ENCODE data around the gene LYPD6. TPM values are rescaled to one million over a fixed set of nuclear protein-coding genes. Genes with fewer than 3 reads are reported as not detected.

Gene LYPD6
- total and polyA plus RNA-seq, 2 donors (not counting 3 experiments of a cell fraction or from before 2014, with no cell fraction given): 3.0 to 4.0 TPM

DNA sequence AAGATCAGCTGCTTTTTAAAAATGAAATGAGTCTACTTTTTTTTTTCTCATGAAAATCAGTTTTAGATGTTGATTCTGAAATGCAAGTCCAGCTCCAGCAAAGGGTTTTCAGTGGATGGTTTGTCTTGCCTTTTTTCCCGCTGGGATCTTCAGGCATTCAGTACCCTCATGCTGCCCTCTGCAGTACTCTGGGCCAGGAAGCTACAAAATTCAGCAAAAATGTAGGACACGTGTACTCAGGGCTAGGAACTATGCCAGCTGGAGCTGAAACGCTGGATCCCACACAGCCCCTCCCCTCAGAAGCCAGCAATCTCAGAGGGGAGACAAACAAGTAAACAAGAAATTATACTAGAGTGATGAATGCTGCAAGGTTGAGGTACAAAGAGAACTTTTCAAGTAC is 159.9 kb downstream of the LYPD6 start:
- H3K9ac ChIP-seq (replicated peaks; ENCODE audit: extremely low read depth, insufficient read depth, low read length): no peak overlapping the region
- TF ChIP-seq MYC (IDR thresholded peaks at IDR 0.05; ENCODE audit: low read depth, low read length): no peak
- no peak for TF ChIP-seq GATA2 (IDR thresholded peaks at IDR 0.05; ENCODE audit: insufficient read depth, insufficient read length, low read depth, low read length)
- TF ChIP-seq, protein P1, sequence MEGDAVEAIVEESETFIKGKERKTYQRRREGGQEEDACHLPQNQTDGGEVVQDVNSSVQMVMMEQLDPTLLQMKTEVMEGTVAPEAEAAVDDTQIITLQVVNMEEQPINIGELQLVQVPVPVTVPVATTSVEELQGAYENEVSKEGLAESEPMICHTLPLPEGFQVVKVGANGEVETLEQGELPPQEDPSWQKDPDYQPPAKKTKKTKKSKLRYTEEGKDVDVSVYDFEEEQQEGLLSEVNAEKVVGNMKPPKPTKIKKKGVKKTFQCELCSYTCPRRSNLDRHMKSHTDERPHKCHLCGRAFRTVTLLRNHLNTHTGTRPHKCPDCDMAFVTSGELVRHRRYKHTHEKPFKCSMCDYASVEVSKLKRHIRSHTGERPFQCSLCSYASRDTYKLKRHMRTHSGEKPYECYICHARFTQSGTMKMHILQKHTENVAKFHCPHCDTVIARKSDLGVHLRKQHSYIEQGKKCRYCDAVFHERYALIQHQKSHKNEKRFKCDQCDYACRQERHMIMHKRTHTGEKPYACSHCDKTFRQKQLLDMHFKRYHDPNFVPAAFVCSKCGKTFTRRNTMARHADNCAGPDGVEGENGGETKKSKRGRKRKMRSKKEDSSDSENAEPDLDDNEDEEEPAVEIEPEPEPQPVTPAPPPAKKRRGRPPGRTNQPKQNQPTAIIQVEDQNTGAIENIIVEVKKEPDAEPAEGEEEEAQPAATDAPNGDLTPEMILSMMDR (IDR thresholded peaks at IDR 0.05; ENCODE audit: extremely low read depth in 1 of 2, insufficient read depth in 1 of 2, low read depth in 1 of 2, low read length in 2 of 2): peak in 1 of 2 donors; percentile 6
- TF ChIP-seq JUN (IDR thresholded peaks at IDR 0.05; ENCODE audit: borderline replicate concordance, insufficient read depth, insufficient read length, low read depth): no peak
- no peaks in the 10 kb centered on the region for H3K9me3 ChIP-seq (replicated peaks; ENCODE audit: control insufficient read depth, insufficient read depth, low read length)
- H3K4me2 ChIP-seq (ENCODE audit: insufficient read depth, low read length): no peak overlapping the region
- intact Hi-C loops (cut with micrococcal nuclease): no loop called here
- ChIA-PET POLR2A (no interaction called here), CTCF (interaction anchor here (0.7 to 2.8 kb wide), 4 partner anchors 124 to 474 kb away, joined by 3 to 18 read pairs (median 4); no protein-coding TSS in a partner anchor)
- BruUV-seq (replicated peaks): no TSS peak
- H3K36me3 ChIP-seq (ENCODE audit: control insufficient read depth in 2 of 2, extremely low read depth in 1 of 2, insufficient read depth in 2 of 2, low read length in 2 of 2): no peaks in the 10 kb centered on the region
- no peaks in the 10 kb centered on the region for H4K20me1 ChIP-seq (replicated peaks; ENCODE audit: control insufficient read depth, extremely low read depth, insufficient read depth, low read length)
- FAIRE-seq: no peak
- peaks cover 0 to 3% of the 10 kb centered on the region in 2 experiments for H3K27me3 ChIP-seq (ENCODE audit: control insufficient read depth in 2 of 2, insufficient read depth in 2 of 2, low read length in 2 of 2)
- no peak overlapping the region for H3K4me3 ChIP-seq (replicated peaks in 1 of 3; ENCODE audit: insufficient read depth in 1 of 3, low read depth in 1 of 3, low read length in 3 of 3)
- dilution Hi-C loops (cut with MboI; ENCODE audit: extremely low pct_ligation_motif_present, low sequenced_read_pairs): no loop called here
- no peaks in the 10 kb centered on the region for H3K4me1 ChIP-seq (ENCODE audit: control insufficient read depth, extremely low read depth, insufficient read depth, low read length)
- no peaks in the 10 kb centered on the region for H3K79me2 ChIP-seq (ENCODE audit: control insufficient read depth, insufficient read depth, low read length)
- DNase-seq (ENCODE audit: low read depth, low spot score): peak; percentile 39
- no peak overlapping the region for H3K27ac ChIP-seq (ENCODE audit: insufficient read depth, low read depth, low read length)
- no peak overlapping the region for H2AFZ ChIP-seq (ENCODE audit: low read depth, low read length)
- H3K9me1 ChIP-seq (replicated peaks; ENCODE audit: control insufficient read depth, extremely low read depth, insufficient read depth, low read length): no peaks in the 10 kb centered on the region

DNA sequence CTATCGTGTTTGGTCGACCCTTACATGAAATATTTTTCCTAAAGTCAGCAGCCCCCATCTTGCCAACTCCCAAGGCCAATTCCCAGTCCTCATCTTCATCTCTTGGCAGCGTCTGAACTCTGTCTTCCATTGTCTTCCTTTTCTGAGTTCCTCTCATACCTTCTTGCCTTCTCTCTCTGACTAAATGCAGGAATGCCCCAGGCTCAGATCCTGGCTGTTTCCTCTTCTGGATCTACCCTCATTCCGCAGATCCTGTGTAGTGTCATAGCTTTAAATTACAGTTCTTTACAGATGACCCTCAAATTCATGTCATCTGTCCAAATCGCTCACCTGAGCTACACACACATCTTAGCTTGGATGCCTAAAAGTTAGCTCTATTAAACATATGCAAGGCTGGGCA is 162.5 kb downstream of the LYPD6 start:
- Histone ChIP-seq H3K9ac (replicated peaks; ENCODE audit: extremely low read depth, insufficient read depth, low read length) (no peak overlapping the region), H3K4me2 (ENCODE audit: insufficient read depth, low read length) (no peak overlapping the region), H3K4me3 (replicated peaks in 1 of 3; ENCODE audit: insufficient read depth in 1 of 3, low read depth in 1 of 3, low read length in 3 of 3) (no peak overlapping the region), H4K20me1 (replicated peaks; ENCODE audit: control insufficient read depth, extremely low read depth, insufficient read depth, low read length) (no peaks in the 10 kb centered on the region), H3K4me1 (ENCODE audit: control insufficient read depth, extremely low read depth, insufficient read depth, low read length) (no peaks in the 10 kb centered on the region), H3K27ac (ENCODE audit: insufficient read depth, low read depth, low read length) (no peak overlapping the region), H3K27me3 (ENCODE audit: control insufficient read depth in 2 of 2, insufficient read depth in 2 of 2, low read length in 2 of 2) (peaks cover 0 to 3% of the 10 kb centered on the region in 2 experiments), H3K79me2 (ENCODE audit: control insufficient read depth, insufficient read depth, low read length) (no peaks in the 10 kb centered on the region), H3K9me3 (replicated peaks; ENCODE audit: control insufficient read depth, insufficient read depth, low read length) (no peaks in the 10 kb centered on the region), H3K36me3 (ENCODE audit: control insufficient read depth in 2 of 2, extremely low read depth in 1 of 2, insufficient read depth in 2 of 2, low read length in 2 of 2) (no peaks in the 10 kb centered on the region), H2AFZ (ENCODE audit: low read depth, low read length) (no peak overlapping the region), H3K9me1 (replicated peaks; ENCODE audit: control insufficient read depth, extremely low read depth, insufficient read depth, low read length) (no peaks in the 10 kb centered on the region)
- dilution Hi-C loops (cut with MboI; ENCODE audit: extremely low pct_ligation_motif_present, low sequenced_read_pairs): no loop called here
- CTCF ChIA-PET: no interaction called here
- no TSS peak for BruUV-seq (replicated peaks)
- DNase-seq (ENCODE audit: low read depth, low spot score): no peak
- TF ChIP-seq MYC (IDR thresholded peaks at IDR 0.05; ENCODE audit: low read depth, low read length) (no peak), GATA2 (IDR thresholded peaks at IDR 0.05; ENCODE audit: insufficient read depth, insufficient read length, low read depth, low read length) (no peak), FOS (IDR thresholded peaks at IDR 0.05; ENCODE audit: borderline replicate concordance, insufficient read depth, low read length) (no peak), EZH2 (IDR thresholded peaks at IDR 0.05; ENCODE audit: borderline replicate concordance, low read depth, low read length, severe bottlenecking) (no peak), POLR2A (IDR thresholded peaks at IDR 0.05; ENCODE audit: low read depth, low read length) (no peak), JUN (IDR thresholded peaks at IDR 0.05; ENCODE audit: borderline replicate concordance, insufficient read depth, insufficient read length, low read depth) (no peak), POLR2AphosphoS5 (IDR thresholded peaks at IDR 0.05; ENCODE audit: insufficient read depth, low read depth, low read length) (no peak)
- TF ChIP-seq, protein P1 (IDR thresholded peaks at IDR 0.05; ENCODE audit: extremely low read depth in 1 of 2, insufficient read depth in 1 of 2, low read depth in 1 of 2, low read length in 2 of 2): no peak
- TF ChIP-seq, protein P2, sequence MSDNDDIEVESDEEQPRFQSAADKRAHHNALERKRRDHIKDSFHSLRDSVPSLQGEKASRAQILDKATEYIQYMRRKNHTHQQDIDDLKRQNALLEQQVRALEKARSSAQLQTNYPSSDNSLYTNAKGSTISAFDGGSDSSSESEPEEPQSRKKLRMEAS (IDR thresholded peaks at IDR 0.05; ENCODE audit: insufficient read depth, insufficient read length): no peak
- FAIRE-seq: no peak
- intact Hi-C loops (cut with micrococcal nuclease): no loop called here
- POLR2A ChIA-PET: no interaction called here

Data from endothelial cell of umbilical vein (primary cell).